ENCODE measurements around the gene LHFPL5.

Gene LHFPL5

DNA sequence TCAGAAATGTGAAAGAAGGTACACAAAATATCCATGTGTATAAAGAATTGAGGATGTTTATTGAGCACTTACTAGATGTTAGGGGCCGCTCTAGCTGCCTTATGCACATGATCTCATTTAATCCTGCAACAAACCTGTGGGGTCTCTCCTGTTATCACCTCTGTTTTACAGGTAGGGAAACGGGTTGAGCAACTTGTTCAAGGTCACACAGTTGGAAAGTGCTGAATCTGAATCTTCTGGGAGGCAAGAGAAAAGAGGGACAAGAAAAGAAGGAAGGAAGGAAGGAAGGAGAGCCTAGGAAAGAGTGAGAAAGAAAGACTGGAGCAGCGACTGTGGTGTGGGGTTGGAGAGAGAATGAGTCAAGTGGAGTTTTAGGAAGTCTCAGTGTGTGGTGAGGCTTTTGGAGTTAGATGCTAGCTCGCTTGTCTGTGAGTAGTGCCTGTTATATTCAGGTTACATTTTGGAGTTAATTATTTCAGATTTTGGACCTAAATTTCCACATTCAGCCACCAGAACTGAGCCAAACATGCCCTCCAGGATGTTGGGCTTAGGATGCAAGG lies 16.6 kb upstream of the LHFPL5 start:
- TF ChIP-seq, protein P1, sequence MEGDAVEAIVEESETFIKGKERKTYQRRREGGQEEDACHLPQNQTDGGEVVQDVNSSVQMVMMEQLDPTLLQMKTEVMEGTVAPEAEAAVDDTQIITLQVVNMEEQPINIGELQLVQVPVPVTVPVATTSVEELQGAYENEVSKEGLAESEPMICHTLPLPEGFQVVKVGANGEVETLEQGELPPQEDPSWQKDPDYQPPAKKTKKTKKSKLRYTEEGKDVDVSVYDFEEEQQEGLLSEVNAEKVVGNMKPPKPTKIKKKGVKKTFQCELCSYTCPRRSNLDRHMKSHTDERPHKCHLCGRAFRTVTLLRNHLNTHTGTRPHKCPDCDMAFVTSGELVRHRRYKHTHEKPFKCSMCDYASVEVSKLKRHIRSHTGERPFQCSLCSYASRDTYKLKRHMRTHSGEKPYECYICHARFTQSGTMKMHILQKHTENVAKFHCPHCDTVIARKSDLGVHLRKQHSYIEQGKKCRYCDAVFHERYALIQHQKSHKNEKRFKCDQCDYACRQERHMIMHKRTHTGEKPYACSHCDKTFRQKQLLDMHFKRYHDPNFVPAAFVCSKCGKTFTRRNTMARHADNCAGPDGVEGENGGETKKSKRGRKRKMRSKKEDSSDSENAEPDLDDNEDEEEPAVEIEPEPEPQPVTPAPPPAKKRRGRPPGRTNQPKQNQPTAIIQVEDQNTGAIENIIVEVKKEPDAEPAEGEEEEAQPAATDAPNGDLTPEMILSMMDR (conservative IDR thresholded peaks at IDR 0.05; ENCODE audit: low read depth), result no peak
- ChIA-PET POLR2A (ENCODE audit: low non-redundant PET) (no interaction called here), CTCF (no interaction called here)
- no peak for DNase-seq (ENCODE audit: low spot score)
- H3K27ac ChIP-seq, result no peak overlapping the region

DNA sequence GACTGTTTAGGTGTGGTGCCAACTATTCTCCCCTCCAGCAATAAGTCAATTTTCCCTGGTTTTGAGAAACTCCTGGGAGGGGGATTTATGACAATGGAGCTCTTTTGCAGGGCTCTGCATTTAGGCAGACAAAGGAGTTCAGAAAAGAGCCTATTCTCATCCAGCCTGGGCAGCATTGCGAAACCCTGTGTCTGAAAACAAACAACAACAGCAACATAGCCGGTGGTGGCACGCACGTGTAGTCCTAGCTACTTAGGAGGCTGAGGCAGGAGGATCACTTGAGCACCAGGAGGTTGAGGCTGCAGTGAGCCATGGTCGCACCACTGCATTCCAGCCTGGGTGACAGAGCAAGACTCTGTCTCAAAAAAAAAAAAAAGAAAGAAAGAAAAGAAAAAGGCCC lies 14.5 kb upstream of the LHFPL5 start:
- no peak for DNase-seq (ENCODE audit: low spot score)
- ChIA-PET CTCF (interaction anchor here (0.6 to 0.7 kb wide), 2 partner anchors 34 to 305 kb away, joined by 3 read pairs; no protein-coding TSS in a partner anchor), POLR2A (ENCODE audit: low non-redundant PET) (no interaction called here)
- TF ChIP-seq, protein P1 (conservative IDR thresholded peaks at IDR 0.05; ENCODE audit: low read depth), result no peak
- no peak overlapping the region for H3K27ac ChIP-seq

DNA sequence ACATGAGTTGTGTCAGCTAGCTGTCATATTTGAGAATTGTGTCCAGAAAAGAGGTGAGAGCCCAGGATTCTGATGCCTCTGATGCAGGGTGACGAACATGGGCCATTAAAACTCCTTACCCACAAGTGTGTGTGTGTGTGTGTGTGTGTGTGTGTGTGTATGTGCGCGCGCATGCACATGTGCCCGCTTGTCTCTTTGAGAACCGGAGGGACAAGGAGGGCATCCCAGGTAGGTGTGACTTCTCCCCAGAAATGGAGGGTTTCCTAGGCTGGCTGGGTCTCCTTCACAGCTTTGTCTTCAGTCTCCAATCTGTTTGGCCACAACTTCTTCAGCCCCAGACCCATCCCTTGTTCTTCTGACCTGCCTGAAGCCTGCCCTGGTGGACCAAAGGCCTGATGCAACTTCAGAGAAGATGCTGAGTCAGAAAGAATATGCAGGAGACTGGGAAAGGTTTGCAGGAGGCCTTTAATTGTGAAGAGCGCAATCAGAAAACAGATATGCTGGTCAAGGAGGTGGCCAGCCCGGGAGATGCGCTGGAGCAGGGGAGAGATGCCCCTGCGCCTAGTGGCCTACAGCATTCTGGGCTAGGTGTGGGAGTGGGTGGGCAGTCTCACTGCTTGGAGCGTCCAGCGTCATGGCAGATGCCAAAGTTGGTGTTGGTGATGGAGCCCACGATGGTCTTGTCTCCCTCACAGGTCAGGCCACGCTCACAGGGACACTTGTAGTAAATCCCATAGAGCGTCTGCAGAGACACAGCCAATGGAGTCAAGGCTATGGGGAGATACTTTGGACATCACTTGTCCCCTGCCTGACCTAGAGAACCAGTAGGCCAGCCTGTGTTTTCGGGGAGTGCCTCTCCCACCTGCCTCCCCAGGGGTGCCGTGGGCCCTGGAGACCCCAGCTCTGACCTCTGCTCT lies 10.4 kb upstream of the LHFPL5 start:
- TF ChIP-seq, protein P1 (conservative IDR thresholded peaks at IDR 0.05; ENCODE audit: low read depth), result no peak
- DNase-seq (ENCODE audit: low spot score), result no peak
- ChIA-PET POLR2A (ENCODE audit: low non-redundant PET) (no interaction called here), CTCF (interaction anchor here (0.6 kb wide), 1 partner anchor 526 kb away, joined by 3 read pairs; no protein-coding TSS in a partner anchor)
- no peak overlapping the region for H3K27ac ChIP-seq

DNA sequence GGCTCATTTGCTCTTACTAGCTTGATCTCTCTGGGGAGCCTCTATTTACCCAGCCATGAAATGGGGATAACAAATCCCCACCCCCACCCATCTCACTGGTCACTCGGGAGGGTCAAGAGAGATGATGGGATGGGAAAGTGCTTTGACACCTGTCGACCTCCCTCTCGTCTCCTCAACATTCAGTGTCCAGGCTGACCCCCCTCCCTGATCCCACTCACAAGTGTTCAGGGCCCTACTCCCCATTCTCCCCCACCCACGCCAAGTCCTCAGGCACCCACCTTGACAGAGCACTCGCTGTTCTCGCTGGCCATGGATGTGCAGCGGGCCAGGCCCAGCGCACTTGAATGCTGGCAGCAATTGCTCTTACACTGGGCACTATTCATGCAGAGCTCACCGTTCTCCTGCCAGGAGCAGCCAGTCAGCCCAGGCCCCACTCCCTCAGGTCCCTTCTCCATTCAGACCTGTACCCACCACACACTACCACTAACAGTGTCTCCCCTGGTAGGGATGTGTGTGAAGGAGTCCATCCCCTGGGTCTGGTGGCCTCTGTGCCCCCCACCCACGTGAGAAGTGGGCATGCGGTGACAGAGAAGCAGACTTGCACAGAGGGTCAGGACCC lies 9.6 kb upstream of the LHFPL5 start:
- TF ChIP-seq, protein P1 (conservative IDR thresholded peaks at IDR 0.05; ENCODE audit: low read depth), result no peak
- ChIA-PET POLR2A (ENCODE audit: low non-redundant PET) (no interaction called here), CTCF (interaction anchor here (0.7 kb wide), 1 partner anchor 8 kb away, joined by 3 read pairs; no protein-coding TSS in a partner anchor)
- no peak overlapping the region for H3K27ac ChIP-seq
- DNase-seq (ENCODE audit: low spot score), result no peak

DNA sequence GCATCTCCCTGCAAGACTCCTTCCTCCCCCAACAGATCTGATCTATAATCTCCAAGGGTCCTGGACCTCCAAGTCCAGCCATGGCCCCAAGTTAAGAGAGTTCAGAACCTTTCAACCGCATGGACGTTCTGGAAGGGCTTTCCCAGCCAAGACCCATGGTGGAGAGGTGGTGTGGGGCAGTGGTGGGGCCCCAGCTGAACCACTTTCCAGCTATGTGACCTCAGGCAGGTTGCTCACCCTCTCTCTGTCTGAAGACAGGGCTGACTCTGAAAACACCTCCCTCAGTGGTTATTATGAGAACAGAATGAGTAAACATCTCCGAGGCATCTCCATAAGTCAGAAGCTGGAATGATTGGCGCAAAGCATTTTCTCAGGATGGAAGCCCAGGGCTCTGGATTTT lies 8.9 kb upstream of the LHFPL5 start:
- TF ChIP-seq, protein P1 (conservative IDR thresholded peaks at IDR 0.05; ENCODE audit: low read depth), result no peak
- ChIA-PET CTCF (interaction anchor here (0.7 kb wide), 1 partner anchor 9 kb away, joined by 3 read pairs; no protein-coding TSS in a partner anchor), POLR2A (ENCODE audit: low non-redundant PET) (no interaction called here)
- no peak for DNase-seq (ENCODE audit: low spot score)
- H3K27ac ChIP-seq, result no peak overlapping the region

DNA sequence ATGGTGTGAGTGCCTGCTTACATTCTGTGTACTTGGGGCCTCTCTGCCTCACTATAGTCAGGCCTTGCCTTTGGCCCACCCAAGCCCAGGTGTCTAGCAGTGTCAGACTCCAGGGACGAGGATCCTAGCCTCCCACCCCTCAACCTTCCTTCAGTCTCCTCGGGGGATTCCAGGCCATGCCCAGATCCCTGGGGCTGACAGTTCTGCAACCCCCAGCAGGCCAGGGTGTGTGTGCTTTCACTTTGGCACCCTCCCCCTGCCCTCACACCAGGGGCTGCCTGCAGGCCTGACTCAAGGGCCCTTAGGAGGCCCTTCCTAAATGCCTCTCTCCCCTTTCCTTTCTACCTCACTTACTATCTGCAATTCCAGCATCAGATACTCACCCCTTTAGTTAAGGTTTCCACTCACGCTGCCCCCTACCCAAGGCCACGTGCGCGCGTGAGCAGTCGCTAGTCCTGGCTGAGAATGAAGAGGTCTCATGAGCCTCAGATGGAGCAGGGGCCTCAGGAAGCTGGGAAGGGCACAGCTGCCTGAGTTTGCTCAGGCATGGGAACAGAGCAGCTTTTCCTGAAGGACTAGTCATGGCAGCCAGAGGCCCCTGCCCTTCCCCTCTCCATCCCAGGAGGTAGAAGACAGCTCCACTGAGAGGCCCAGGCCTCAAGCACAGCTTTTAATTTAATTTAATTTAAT lies 7.2 kb upstream of the LHFPL5 start:
- POLR2A ChIA-PET (ENCODE audit: low non-redundant PET), result no interaction called here
- TF ChIP-seq, protein P1 (conservative IDR thresholded peaks at IDR 0.05; ENCODE audit: low read depth), result no peak
- no peak overlapping the region for H3K27ac ChIP-seq
- DNase-seq (ENCODE audit: low spot score), result no peak
- CTCF ChIA-PET, result no interaction called here

Data from RWPE1 (cell line).